ENCODE results near the gene SLC22A25.
"Not testable (repeated sequence)": the region's sequence is repeated elsewhere in the genome, so short reads cannot be mapped to it uniquely, and the experiment has no call there.

SLC22A25 gene

DNA sequence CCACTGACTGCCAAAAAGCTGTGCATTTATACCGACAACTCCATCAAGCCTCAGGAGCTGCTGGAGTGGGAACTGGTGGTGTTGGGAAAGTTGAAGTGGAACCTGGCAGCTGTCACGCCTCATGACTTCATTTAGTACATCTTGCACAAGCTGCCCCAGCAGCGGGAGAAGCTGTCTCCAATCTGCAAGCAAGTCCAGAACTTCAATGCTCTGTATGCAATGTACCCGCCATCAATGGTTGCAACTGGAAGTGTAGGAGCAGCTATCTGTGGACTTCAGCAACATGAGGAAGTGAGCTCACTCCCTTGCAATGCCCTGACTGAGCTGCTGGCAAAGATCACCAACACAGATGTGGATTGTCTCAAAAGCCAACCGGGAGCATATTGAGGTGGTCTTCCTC, at the start of gene SLC22A25:
Gene SLC22A25 (minus strand): TSS at position 67 of the 400 bp plus-strand sequence. CDS start 13,947 bp downstream, outside the sequence.
- DNase-seq = no peak

DNA sequence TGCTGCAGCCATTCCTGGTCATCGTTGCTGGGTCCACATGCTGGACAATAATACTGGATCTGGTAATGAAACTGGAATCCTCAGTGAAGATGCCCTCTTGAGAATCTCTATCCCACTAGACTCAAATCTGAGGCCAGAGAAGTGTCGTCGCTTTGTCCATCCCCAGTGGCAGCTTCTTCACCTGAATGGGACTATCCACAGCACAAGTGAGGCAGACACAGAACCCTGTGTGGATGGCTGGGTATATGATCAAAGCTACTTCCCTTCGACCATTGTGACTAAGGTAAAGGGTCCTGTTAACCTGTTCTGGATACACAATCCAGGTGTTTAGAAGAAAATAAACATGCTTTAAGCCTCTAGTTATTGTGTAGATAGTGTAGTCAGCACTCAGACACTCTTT, 46.9 kb upstream of the SLC22A25 start:
- DNase-seq = no peak

DNA sequence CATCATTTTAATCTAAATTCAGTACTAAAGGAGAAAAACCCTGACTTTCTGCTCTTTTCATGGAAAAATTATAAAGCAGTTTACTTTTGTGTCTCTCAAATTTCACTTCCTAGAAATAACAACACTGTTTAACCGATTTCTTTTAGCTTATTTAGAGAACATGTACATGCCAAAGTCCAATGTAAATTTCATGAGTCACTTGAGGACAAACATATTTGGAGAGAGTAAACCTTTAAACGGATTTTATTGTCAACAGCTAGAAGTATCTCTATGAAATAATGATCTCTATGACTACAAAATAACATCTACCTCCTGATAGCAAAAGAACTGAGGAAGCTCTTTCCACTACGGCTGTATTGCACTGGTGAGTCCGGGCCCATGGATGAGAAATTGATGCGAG, 46.3 kb upstream of the SLC22A25 start:
- no peak for DNase-seq

DNA sequence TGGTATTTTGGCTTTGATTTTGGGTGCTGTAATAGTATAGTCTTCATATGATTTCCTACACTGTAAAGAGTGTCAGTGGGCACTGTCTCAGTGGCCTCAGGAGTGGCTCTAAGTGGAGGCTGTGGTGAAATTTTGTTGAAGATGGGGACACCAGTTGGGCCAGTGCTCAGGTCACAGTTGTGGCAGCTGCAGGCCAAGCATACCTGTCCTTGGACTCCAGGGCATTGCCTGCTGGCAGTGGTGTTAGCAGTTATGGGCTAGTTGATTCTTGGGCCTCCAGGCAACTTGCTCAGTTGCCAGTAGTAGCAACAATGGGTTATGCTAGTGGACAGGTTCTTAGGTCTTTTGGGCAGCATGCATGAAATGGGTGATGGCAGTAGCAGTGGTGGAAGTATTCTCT, 39.2 kb upstream of the SLC22A25 start:
- DNase-seq = no peak

DNA sequence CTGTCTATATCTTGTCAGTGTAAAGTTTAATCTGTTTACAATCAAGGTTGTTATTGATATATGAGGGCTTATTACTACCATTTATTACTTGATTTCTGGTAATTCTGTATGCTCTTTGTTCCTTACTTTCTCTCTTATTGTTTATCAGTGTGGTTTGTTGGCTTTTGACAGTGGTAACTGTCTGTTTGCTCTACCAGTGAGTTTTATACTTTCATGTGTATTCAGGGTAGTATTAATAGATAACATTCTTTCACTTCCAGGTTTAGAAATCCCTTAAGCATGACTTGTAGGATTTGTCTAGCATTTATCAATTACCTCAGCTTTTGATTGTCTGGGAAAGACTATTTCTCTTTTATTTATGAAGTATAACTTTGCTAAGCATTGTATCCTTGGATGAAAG, 37.5 kb upstream of the SLC22A25 start:
- DNase-seq = no peak

DNA sequence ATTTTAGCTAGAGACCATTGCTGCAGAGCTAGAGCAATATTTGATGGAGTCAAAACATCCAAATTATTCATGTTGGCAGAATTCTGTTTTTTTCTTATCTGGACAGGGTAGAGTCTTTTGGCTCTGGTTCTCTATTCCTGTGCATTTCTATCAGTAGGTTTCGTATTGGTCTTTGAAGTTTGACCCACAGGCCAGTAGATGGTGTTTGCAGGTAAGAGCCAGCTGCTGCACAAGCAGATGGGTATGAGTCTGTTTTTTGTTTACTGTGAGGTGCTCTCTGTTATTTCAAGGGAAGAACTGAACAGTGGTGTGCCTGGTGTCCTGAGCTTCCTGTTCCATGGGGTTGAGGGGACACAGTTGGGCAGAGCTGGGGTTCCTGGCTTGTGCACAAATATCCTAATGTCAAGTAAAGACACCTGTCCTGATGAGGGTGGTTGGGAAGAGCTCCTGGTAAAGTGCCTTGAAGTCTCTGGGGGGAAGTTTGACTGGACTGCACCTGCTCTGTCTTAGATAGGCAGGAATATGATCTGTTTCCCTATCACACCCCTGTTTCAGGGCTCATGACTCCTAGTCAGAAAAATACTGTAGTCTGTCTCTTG, 34.0 kb upstream of the SLC22A25 start:
- DNase-seq = no peak

DNA sequence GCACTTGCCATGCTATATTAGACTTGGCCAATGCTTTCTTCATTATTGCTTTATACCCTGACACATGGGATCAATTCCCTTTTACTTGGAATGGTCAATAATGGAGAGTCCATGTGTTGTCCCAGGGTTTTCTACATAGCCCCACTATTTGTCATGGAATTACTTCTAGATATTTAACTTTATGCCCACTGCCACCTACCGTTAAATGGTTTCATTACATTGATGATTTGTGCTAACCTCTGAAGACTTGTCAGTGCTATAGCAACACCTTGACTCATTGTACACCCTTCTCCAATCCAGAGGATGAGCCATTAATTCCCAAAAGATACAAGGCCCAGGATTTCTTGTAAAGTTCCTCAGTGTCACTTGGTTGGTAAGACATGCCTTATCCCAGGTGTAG, 31.4 kb upstream of the SLC22A25 start:
- DNase-seq = no peak

DNA sequence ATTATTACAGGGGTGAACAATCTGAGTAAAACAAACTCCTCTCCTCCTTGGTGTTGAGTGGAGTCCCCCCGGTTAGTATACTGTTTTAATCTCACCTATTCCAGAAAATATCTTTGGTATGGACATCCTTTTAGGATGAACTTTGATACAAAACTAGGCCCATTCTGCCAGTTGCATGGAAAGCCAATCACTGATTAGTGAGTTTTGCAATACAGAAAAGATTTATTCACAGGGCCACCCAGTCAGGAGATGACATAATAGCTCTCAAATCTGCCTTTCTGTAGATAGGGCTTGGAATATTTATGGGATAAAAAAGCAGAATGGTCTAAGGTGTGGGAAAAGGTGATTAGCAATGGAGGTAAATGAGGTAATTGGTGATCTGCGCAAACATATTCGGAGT, 30.3 kb upstream of the SLC22A25 start:
- DNase-seq = no peak

DNA sequence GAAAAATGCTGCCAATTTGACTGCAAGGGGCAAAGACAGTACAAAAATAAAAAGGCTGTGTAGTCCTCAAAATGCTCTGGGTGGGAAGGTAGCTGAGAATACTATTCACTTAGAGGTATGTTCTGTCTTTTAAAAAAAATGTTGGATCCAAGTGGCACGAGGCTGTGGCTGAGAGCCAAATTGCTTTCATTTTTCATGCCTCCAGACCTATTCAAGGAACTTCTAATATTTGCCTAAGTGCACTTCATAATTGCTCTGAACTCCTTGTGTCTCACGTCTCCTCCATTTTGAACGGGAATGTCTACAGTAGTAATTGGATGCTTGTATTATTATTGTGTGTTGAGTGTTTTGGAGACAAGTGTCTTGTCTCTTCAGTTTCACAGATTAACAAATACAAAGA, 19.1 kb upstream of the SLC22A25 start:
- DNase-seq = no peak

DNA sequence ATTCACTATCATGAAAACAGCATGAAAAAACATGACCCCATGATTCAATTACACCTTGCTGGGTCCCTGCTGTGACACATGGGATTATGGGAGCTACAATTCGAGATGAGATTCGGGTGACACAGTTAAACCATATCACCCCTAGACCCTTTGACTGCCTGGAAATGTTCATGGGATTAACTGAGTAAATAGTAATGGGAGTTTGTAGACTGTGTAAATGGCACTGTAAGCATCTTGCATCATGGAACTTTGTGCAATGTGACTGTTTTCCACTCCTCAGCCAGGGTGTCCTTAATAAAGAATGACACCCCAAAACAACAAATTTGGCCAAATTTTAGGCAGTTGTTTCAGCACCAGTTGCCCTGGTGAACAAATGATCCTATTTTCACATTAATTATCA, 7.9 kb upstream of the SLC22A25 start:
- DNase-seq = no peak

DNA sequence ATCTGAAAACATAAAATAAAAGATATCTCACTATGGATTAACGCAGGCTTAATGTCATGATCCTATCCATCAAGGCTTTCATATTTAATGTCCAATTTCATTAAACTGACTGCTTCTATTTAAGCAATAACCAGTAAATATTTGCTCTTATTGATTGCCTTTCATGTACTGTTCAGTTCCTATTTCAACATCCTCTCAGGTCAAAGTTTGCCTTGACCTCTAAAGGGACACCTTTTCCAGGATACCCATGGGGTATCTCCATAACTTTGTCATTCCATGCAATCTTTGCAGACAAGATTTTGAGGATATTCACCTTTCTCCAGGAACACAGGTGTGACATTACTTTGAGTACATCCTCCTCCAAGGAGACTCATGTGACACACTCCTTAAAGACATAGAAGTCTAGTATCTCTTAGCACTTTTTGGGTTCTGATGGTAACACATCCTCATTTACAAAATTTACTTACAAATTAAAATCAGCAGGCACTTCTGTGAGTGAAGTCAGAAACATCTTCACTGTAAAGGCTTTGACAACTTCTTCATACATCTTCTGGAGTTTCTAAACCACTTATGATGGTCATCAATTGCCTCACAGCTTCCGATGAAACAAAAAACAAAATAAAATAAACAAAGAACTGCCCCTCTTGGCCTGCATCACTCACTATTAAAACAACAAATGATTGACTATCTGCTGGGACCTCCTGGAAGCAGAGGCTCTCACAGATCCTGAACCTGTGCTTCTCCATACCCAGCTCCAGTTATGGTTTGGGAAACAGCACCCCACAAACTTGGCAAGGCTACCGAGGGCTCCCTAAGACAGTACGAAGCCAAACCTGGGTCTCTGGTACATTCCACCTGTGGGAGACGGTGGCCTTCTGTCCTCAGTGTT, 7.0 kb upstream of the SLC22A25 start:
- no peak for DNase-seq

DNA sequence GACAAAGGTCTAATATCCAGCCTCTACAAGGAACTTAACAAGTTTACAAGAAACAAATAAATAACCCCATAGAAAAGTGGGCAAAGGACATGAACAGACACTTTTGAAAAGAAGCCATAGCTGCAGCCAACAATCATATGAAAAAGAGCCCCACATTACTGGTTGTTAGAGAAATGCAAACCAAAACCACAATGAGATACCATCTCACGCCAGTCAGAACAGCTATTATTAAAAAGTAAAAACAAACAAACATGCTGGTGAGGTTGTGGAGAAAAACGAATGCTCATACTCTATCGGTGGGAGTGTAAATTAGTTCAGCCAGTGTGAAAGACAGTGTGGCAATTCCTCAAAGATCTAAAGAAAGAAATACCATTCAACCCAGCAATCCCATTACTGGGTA, 5.6 kb upstream of the SLC22A25 start:
- no peak for DNase-seq

DNA sequence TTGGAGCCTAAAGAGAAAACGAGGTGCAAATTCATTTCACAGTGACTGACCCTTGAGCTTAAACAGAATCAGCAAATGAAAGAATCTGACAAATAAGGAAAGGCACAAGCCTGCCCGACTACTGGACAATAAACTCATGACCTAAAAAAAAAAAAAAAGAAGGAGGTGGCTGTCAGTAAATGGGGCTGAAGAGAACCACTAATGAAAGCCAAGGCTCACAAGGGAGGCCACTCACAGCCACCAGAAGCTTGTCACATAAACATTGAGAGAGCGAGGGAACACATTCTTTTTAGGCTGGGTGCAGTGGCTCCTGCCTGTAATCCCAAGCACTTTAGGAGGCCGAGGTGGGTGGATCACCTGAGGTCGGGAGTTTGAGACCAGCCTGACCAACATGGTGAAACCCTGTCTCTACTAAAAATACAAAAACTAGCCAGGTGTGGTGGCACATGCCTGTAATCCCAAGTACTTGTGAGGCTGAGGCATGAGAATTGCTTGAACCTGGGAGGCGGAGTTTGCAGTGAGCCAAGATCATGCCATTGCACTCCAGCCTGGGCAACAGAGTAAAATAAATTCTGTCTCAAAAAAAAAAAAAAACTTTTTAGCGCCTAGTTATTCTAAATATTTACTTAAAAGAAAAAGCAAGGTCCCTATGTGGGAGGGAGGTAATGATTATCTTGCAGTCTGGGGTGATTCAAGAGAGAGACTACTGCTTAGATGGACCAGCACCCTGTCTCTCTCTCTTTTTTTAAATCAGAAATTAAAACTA, 4.0 kb upstream of the SLC22A25 start:
- DNase-seq = not testable (repeated sequence)

DNA sequence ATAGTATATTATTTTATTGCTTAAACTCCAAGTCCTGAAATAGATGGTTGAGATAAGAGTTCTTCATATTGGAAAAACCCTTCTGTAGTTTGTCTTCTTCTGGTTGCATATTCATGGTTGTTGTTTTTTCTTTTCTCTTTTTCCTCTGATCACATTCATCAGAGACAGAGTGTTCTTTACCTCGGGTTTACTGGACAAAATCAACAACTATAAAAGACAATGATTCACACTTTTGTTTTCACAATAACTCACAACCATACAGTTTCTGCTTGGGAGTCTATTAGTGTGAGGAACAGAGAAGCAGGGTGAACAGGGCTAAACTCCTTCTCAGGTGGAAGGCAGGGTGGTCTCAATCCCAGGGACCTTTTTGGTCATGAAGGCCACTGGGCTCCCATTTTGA, 2.6 kb upstream of the SLC22A25 start:
- no peak for DNase-seq

DNA sequence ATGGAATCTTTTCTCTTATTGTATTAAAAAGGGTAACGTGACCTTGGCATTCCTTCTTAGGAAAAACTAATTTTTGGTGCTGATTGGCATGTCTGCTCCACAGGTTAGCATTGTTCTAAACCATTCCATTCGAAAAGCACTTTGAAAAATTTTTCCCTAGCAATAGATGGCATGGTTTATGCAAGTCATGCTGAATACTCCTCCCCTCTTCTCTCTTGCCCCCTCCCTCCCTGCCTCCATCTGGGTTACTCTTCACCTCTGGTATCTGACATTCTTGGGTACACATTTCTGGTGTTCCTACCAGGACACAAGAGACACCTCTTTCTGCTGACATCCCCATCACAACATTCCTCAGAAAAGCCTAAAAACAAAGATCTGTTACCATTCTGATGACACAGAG, 1.5 kb upstream of the SLC22A25 start:
- DNase-seq = no peak

DNA sequence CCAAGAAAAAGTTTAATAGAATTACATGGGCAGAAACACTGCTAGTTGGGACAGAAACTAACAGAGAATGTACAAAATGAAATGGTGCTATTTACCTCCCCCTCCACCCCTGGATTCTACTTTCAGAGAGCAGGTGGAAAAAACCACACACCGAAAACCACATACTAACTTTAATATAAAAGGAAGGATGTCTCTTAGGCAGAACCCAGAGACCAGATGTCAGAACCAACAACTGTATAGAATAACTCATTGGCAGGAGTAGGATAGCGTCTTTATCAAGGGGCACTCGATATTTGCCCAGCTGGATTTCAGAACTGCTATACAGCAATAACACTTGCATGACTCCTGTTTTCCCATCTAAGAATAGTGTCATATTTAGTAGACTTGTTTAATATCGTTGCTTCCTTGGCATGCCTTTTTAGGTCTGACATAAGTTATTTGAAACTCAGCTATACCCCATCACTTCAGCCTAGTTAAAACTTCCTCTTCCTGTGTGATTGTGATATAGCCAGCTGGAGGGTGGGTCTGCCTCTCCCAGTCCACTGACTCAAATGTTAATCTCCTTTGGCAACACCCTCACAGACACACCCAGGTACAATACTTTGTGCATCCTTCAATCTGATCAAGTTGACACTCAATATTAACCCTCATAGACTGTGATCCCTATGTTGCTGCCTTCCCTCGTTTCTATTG, 1.2 kb downstream of the SLC22A25 start:
- no peak for DNase-seq

DNA sequence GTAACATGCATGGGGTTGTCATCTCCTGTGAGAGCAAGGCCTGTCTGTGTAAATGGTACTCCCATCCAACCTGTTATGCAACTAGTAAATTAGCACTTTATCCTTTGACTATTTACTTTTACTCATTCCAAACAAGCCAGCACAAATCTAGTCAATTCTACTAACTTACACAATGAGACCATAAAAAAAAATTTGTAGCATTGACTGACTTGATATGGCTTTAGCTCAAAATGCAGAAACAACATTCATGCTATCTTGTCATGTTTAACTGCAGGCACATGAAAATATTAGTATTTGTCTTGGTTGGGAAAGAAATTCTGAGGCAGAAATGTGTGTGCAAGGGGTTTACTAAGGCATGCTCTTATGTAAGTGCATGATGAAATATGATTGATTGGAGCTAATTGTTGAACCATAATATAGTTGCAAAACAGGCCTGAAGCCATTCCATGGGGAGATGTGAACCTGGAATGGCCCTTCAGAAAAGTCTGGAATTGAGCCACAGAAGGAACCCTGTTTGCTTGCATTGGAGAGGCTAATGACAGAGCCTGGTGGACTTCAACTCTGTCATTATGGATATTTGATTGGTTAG, 2.5 kb downstream of the SLC22A25 start:
- DNase-seq = no peak

DNA sequence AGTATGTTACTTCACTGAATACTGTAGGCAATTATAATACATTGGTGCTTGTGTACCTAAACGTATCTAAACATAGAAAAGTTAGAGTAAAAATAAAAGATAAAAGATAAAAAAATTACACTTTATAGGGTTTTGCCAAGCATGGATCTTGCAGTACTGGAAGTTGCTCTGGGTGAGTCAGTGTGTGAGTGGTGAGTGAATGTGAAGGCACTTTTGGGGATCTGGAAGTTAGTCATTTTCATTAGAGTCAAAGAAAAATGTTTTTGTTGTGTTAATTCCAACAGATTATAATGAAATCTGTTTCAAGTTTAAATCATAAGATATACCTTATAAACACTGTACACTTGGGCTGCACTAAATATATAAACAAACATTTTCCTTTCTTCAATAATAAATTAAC, 3.3 kb downstream of the SLC22A25 start:
- no peak for DNase-seq

DNA sequence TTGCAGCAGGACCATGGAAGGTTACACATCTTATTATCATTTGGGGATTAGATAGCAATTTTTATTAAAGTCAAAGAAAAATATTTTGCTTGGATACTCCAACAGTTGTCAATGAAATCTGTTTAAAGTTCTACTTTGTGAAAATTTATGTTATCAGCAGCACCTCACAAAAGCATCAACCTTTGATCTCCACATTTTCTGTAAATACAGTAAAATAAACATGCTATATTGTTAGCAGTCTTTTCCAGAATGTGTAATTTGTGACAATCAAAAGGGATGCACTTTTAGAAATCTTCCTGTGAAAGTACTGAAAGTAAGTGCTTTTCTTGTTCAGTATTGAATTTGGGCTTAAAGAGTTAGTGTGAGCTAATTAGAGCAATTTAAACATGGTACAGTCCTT, 4.1 kb downstream of the SLC22A25 start:
- DNase-seq = no peak

DNA sequence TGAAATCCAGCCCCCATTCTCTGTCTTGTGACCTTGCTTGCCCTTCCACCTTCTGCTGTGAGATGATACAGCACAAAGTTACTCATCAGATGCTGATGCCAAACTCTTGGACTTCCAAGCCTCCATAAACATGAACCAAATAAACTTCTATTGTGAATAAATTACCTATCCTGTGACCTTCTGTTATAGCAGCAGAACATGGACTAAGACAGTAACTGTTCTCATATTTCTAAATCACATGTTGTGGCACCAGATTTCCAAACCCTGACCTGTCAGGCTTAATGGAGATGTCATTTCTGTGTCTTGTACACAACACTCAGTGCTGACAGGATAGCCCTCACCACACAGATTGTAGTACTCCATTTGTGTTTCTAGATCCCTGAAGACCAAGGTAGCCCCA, 6.0 kb downstream of the SLC22A25 start:
- DNase-seq = no peak

DNA sequence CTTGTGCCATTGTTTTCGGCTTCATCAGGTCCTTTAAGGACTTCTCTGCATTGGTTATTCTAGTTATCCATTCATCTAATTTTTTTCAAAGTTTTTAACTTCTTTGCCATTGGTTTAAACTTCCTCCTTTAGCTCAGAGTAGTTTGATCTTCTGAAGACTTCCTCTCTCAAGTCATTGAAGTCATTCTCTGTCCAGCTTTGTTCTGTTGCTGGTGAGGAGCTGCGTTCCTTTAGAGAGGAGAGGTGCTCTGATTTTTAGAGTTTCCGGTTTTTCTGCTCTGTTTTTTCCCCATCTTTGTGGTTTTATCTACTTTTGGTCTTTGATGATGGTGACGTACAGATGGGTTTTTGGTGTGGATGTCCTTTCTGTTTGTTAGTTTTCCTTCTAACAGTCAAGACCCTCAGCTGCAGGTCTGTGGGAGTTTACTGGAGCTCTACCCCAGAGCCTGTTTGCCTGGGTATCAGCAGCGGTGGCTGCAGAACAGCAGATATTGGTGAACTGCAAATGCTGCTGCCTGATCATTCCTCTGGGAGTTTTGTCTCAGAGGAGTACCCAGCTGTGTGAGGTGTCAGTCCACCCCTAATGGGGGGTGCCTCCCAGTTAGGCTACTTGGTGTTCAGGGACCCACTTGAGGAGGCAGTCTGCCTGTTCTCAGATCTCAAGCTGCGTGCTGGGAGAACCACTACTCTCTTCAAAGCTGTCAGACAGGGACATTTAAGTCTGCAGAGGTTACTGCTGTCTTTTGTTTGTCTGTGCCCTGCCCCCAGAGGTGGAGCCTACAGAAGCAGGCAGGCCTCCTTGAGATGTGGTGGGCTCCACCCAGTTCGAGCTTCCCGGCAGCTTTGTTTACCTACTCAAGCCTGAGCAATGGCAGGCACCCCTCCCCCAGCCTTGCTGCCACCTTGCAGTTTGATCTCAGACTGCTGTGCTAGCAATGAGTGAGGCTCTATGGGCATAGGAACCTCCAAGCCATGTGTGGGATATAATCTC, 7.6 kb downstream of the SLC22A25 start:
- peak; percentile 1 to 3 for DNase-seq

DNA sequence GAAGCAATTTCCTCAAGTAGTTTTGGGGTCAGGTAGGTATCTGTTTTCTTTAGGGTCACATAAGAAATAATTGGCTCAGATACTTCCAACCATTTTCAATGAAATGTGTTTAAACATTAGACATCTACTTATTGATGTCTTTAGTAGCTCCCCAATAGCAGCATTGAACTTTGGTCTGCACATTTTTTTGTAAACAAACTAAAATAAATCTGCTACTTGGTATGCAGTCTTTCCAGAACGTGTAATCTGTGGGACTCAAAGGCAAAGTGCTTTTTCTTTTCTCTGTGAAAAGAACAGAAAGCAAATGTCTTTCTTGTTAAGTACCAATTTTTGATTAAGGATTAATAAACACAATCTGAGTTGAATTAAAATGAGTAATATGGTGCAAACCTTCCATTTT, 13.6 kb downstream of the SLC22A25 start:
- no peak for DNase-seq
